Measurements from ENCODE around the gene MTSS2.
A peak's percentile ranks its signal among the peaks of the same experiment; 100 is the strongest.

The MTSS2 gene

DNA sequence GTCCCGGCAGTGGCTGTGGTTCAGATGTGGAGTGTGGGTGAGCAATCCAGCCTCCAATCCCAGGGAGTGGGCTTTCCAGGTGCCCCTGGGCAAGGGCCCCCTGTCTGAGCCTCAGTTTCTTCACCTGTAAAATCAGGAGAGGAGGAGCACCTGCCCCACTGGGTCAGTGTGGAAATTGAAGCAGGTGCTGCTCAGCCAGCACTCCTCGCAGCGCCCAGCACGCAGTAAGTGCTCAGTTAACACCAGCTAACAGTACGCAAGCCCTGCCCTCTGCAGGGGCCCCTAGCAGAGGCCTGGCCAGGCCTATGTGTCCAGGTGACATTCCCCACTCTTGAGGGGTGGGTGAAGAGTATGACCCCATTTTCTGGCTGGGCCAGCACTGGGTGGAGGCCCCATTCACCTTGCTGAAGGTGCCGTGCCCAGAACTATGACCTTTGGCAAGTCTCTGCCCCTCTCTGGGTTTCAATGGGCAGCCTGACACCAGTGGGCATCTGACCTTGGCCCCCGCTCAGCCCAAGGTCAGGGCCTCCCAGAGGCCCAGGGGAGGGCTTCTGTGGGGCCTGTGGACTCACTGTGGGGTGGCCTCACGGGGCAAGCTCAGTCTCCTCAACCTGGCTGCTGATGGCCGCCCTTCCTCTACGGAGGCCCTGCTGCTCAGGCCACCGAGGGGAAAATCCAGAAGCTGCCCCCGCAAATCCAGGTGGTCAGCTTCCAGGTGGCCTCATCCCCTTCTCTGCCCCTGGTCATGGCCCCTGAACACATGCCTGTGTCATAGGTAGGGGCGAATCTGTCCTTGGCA, 2.5 kb downstream of the MTSS2 start:
- no peak for DNase-seq (ENCODE audit: low spot score)
- TF ChIP-seq, protein P1, sequence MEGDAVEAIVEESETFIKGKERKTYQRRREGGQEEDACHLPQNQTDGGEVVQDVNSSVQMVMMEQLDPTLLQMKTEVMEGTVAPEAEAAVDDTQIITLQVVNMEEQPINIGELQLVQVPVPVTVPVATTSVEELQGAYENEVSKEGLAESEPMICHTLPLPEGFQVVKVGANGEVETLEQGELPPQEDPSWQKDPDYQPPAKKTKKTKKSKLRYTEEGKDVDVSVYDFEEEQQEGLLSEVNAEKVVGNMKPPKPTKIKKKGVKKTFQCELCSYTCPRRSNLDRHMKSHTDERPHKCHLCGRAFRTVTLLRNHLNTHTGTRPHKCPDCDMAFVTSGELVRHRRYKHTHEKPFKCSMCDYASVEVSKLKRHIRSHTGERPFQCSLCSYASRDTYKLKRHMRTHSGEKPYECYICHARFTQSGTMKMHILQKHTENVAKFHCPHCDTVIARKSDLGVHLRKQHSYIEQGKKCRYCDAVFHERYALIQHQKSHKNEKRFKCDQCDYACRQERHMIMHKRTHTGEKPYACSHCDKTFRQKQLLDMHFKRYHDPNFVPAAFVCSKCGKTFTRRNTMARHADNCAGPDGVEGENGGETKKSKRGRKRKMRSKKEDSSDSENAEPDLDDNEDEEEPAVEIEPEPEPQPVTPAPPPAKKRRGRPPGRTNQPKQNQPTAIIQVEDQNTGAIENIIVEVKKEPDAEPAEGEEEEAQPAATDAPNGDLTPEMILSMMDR (IDR thresholded peaks at IDR 0.05; ENCODE audit: extremely low read depth, missing control alignments), result no peak

DNA sequence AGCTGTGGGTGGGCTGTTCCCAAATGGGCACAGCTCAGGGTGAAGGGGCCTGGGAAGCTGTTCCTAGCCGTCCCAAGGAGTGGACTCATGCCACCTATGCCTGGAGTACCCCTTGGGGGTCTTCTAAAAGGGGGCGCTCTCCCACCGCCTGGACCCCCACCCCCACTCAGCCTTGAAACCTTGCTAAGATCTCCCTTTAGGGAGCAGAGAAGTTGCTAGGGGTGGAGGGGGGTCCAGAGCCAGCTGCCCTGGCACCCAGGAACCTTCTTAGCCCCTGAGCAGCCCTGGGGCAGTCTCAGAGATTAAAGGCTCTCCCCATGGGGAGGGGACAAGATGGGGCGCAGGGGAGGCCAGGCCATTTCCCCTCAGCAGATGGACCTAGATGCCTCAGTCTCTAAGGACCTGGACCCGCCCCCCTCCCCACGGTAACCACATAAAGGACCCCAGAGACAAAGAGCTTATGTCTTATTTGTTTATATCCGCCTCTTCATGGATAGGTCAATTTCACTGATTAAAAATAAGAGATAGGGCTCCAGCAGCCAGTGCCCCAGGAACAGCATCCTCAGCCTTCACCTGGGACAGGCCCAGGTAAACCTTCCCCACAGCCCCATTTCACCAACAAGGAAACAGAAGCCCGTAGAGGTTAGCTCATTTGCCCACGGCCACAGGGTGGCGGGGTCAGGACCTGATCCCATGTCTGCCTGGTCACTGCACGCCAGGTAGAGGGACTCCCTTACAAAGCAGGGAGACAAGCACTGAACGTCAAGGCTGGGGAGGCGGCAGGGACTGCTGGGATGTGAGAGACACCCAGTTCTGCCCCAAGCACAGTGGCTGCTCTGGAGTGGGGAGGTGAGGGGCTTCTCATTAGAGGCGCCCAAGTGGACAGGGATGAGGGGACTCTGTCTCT, 3.4 kb downstream of the MTSS2 start:
- DNase-seq (ENCODE audit: low spot score), result no peak
- TF ChIP-seq, protein P1 (IDR thresholded peaks at IDR 0.05; ENCODE audit: extremely low read depth, missing control alignments), result no peak

DNA sequence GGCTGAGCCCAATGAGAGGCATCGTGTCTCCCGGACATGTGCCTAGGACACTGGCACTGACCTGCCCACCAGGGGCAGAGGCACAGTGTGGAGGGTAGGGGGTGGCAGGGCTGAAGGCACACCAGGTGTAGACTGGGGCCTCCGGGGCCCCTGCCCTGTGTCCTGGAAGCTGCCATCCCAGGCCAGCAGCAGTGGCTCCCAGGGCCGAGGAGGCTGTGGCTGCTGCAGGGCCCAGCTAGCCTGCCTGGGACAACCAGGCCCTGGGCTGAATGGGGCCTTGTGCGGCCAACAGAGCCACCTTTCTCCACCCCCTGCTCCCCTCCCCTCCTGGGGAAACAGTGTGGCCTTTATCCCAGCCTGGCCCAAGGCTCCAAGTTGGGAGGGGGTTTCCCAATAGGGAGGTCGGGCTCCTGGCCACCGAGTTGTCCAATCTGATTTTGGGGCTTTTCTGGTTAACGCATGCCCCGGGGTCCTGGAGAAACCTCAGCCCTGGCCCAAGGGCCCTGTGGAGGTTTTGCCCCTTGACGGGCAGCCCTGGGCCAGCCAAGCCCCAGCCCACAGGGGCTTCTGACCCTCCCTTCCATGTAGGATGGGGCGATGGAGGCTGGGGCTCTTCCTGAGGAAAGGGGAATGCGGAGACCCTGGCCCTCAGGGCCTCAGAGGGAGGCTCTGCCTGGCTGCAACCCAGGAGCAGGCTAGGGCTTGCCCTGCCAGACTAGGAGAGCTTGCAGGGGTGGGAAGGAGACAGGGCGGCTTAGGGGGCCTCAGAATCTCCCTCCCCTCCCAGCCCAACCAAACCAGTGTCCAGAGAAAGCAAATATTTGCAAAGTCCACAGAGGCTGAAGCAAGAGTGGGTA, 4.2 kb downstream of the MTSS2 start:
- TF ChIP-seq, protein P1 (IDR thresholded peaks at IDR 0.05; ENCODE audit: extremely low read depth, missing control alignments), result no peak
- DNase-seq (ENCODE audit: low spot score), result no peak

DNA sequence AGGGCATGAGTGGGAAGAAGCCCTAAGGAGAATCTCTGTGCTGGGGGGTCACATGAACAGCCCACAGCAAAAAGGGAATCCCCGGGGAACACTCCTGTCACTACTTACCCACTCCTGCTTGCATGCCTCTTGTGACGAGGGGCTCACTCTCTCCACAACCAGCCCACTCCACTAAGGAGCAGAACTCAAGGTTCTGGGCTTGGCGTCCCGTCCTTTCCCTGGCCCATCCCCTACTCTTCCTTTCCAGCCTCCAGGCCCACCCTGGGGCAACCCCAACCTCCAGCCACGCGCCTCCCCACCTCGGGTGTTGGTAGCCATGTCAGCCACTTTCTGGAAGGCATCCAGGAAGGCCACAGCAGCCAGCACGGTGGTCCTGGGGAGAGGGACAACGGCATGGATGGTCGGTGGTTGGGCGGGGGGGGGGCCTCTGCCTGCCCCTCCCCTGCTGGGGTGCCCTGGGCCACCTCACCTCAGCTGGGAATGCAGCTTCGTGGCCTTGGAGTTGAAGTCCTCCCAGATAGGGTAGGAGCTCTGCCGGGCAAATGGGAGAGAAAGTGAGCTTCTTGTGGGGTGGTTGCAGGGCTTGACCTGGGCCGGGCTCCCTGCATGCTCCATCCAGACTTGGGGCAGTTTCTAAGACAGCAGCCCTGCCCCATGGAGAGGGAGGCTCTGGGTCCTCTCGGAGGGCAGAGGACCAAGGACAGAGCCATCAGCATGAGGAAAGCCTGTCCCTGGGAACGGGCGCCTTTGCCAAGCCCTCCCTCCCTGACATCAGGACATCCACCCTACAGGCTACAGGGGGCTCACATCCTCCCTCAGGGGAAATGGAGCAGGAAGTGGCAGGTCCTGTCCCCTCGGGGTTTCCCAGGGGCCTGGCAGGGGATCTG, 5.1 kb downstream of the MTSS2 start:
- TF ChIP-seq, protein P1 (IDR thresholded peaks at IDR 0.05; ENCODE audit: extremely low read depth, missing control alignments), result no peak

DNA sequence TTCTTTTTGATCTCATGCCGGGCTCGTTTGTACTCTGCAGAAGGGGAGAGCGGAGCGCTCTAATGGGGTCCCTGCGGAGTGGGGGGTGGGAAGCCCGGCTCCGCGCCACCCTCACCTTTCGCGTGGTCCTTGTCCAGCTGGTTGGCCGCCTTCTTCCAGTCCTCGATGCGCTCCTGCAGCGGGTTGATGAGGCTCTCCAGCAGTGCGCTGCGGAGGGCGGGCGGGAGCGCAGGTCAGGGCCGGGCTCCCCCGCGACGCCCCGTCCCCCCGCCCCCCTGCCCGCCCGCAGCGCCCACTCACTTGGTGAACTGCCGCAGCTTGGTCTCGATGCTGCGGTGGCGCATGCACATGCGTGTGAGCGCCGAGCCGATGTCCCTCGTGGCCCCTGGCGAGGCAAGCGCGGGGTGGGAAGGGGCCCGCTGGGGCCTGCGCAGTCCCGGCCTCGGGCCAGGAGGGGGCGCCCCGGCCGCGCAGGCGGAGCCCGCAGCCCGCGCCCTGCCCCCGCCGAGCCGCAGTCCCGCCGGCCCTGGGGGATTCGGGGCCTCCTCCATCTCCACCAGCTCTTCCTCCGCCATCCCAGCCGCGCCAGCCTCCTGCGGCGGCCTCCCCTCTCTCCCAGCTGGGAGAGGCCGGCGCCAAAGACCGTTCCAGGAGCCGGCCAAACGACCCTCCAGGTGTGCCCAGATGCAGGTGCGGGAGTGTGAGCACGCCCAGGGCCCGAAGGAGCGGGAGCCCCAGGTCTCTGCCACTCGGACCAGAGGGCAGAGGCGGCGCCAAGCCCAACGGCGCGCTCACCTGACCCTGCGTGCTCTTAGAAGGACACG, 6.0 kb downstream of the MTSS2 start:
- TF ChIP-seq, protein P1 (IDR thresholded peaks at IDR 0.05; ENCODE audit: extremely low read depth, missing control alignments), result no peak
- peak; percentile 74 for DNase-seq (ENCODE audit: low spot score)

More for the DNA sequence above, 5.1 kb downstream of the MTSS2 start:
- no peak for DNase-seq (ENCODE audit: low spot score)
